GM19395 (cell line): ENCODE results near the gene KDM6A.
"Not testable (repeated sequence)": the region's sequence is repeated elsewhere in the genome, so short reads cannot be mapped to it uniquely, and the experiment has no call there.

ENCODE experiments used
- ATAC-seq: cut with Tn5 transposase; IDR thresholded peaks from one replicate; pipeline ENCODE4 v1.9.1; 2021; ENCODE audit warnings: mild to moderate bottlenecking, moderate library complexity; ENCODE audit not compliant: unreplicated experiment

KDM6A gene

GRCh38 chrX:44872821-44873414 is at the start of gene KDM6A:
TSS of gene KDM6A (plus strand) at chrX:44873188. CDS start at chrX:44873552, 364 bp downstream.
- ATAC-seq = peak; percentile 88

GRCh38 chrX:44823193-44823592 is 49.8 kb upstream of the KDM6A start:
- not testable (repeated sequence) for ATAC-seq

GRCh38 chrX:44828008-44828605 is 44.9 kb upstream of the KDM6A start:
- ATAC-seq = no peak

DNA sequence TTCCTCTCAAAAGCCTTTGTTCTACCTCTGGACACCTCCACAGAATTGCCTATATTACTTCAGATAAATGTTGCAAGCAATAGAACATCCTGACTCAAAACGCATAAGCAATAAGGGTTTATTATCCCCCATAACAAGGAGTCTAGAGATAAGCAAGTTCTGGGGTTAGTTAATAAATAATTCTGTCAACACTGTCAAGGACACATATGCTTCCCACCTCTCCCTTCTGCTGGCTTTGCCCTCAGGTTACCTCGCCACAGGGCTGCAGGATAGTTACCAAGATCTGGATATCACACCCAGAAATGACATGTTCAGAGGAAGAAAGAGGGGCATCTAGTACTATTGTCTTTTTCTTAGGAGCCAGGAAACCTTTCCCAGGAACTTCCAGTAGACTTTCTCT is 43.2 kb upstream of the KDM6A start:
- ATAC-seq = no peak

GRCh38 chrX:44842550-44843317 is 30.3 kb upstream of the KDM6A start:
- ATAC-seq = no peak

DNA sequence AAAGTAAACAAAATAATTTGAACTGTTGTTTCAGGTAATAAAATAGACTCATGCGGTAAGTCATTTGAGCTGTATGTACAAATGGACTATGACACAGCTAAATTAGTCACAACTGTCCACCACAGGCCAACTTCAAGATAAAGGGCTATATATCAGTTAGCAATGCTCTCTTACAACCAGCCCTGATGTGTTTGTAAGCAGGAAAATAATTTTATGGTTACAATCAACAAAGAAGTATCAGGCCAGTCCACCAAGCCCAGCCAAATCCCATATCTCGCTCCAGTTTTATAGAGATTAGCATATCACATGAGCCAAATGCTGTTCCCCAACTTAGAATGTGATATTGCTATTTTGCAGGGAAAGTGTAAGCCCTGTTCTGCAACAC is 29.7 kb upstream of the KDM6A start:
- no peak for ATAC-seq

GRCh38 chrX:44843753-44844152 is 29.2 kb upstream of the KDM6A start, which contains the start of gene DUSP21:
TSS of gene DUSP21 (plus strand) at chrX:44844021. CDS start at chrX:44844133, 112 bp downstream.
- ATAC-seq = no peak

GRCh38 chrX:44844204-44844603 is 28.8 kb upstream of the KDM6A start:
- no peak for ATAC-seq

GRCh38 chrX:44850891-44851290 is 22.1 kb upstream of the KDM6A start:
- ATAC-seq = not testable (repeated sequence)

DNA sequence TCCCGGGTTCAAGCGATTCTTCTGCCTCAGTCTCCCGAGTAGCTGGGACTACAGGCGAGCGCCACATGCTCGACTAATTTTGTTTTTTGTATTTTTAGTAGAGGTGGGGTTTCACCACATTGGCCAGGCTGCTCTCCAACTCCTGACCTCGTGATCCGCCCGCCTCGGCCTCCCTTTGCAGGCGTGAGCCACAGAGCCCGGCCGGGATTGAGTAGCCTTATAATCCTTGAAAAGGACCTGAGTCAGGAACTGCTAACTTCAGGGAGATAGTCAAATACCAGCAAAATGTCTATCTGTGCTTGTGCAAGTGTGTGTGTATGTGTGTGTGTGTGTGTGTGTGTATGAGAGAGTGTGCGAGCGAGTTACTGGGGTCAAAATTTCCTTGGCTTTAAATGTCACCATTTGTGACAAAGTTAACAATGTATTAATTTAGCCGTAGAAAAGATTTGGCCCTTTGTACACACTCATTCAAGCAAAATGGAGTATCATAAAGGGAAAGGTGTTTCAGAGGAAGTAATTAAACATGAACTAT is 1.8 kb upstream of the KDM6A start:
- ATAC-seq = no peak

- peak; percentile 32 for ATAC-seq
Observed at GRCh38 chrX:44871931-44872820, 812 bp upstream of the KDM6A start.

DNA sequence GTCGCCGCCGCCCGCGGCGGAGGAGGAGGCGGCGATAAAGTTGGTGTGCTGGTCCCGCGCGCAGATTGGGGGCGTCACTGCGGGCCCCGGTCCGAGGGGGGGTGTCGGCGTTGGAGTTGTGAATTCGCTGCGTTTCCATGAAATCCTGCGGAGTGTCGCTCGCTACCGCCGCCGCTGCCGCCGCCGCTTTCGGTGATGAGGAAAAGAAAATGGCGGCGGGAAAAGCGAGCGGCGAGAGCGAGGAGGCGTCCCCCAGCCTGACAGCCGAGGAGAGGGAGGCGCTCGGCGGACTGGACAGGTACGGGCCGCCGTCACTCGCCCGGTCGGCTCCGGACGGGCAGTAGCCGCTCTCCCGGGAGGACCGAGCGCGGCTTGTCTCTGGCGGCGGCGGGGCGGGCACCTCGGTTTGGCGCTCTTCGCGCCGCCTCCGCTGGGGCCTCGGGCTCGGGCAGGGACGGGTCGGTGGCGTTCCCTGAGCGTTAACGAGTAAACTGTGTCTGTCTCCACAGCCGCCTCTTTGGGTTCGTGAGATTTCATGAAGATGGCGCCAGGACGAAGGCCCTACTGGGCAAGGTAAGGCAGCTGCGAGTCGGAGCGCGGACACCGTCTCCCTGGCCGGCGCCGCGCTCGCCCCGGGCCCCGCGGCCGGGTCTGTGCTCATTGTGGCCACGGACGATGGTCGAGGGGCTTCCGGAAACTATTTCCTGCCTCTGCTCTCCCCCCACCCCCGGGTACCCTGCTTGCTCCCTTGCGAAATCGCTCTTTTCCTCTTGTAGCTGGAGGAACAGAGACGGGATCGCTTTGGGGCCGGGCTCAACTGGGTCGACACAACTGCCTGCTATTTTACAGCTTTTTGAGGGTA is 658 bp downstream of the KDM6A start:
- no peak for ATAC-seq

DNA sequence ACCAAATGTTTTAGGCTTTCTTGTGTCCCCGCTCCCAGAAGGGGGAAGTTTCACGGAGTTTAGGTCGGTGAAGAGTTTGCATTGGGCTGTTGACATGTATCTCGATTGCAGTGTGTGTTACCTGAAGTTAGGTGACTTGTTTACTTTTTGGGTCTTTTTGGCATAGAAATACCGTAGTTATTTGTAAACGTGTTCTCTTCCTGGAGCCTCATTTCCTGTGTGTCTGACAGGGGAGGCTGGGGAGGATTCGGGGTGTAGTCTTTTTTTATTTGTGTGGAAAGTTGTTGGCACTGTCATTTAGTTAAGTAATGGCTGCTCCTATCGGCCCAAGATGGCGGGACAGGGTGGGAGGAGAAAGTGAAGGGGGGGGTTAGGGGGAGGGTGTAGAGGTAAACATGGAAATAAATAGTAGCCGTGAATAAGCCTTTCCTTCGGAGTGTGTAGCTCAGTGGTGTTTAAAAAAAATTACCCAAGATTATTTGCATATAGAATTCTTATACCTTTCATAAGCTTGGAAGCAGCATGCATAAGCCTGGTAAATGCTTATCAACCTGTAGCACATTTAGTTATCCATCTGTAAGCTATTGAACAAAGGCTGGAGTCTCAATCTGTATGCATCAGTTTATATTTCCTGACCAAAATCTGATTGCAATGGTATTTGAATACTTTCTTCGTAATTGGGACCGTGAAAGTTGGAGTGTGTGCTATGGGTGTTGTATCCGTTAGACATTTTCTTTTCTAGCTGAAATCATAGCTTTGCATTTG is 1.6 kb downstream of the KDM6A start:
- no peak for ATAC-seq

DNA sequence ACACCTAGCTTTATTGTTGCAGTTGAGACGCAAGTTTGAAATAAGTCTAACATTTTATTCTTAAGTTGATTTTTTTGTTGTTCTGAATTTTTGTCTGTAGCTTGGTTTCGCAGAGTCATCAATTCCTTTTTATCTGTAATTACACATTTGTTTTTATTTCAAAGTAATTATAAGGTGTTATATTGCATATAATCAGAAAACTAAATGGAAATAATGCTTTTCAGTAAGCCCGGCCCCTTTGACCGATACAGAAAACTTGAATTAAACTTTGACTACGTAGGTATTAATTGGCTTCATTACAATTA is 2.1 kb downstream of the KDM6A start:
- no peak for ATAC-seq

DNA sequence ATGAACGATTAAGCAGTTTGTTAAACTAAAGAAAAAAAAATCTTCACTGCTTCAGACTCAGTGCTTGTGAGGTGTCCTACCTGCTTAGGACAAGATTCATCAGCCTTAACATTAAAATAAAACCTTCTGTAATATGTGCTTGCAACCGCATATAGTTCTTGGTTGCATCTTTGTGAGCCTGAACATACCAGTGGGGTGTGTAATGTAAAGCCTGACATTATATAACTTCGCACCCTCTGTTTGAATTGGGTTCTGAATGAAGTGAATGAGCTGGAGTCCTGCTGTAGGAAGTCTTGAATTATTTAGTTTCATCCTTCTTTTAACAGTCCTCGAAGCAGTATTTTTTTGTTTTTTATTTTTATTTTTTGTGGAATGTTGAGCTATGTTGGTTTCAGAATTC is 3.1 kb downstream of the KDM6A start:
- ATAC-seq = no peak

DNA sequence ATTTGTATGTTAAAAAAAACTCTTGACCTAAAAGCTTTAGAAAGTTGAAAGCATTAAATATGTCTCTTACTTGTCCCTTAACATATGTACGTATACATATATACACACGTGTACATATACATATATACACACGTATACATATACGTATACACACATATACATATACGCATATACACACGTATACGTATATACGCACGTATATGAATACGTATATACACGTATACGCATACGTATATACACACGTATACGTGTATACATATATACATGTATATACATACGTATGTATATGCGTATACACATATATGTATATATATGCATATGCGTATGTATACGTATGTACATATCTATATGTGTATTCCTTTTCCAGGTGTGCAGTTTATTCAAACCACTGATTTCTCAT is 3.8 kb downstream of the KDM6A start:
- ATAC-seq = no peak

DNA sequence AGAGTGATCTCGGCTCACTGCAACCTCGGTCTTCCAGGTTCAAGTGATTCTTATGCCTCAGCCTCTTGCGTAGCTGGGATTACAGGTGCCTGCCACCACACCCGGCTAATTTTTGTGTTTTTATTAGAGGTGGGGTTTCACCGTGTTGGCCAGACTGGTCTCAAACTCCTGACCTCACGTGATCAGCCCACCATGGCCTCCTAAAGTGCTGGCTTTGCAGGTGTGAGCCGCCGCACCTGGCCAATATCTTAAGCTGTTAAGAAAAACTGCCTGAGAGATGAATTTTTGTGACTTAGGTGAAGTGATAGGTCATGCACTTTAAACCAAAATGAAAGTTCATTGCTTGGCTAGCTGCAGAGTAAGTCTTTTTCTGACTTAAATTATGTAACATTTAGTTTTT is 5.8 kb downstream of the KDM6A start:
- ATAC-seq = no peak

- ATAC-seq = no peak
Observed at GRCh38 chrX:44881549-44881948, 8.6 kb downstream of the KDM6A start.

DNA sequence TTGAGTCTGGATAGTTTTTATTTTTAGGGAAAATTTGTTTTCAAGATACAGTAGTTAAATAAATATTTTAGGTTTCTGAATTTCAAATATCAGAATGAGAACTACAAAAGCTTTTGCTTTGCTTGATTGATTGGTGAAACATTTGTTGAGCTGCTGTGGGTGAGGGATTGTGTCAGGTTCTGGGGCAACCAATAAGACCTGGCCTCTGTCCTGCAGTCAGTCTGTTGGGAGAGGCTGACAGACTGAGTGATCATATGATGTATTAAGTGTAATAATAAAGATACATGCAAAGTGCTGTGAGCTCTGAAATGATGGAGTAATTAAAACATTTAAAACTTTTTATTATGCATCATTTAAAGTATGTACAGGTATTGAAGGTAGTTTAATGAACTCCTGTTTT is 9.6 kb downstream of the KDM6A start:
- ATAC-seq = no peak
